ENCODE data around the gene GTSF1L.

Gene GTSF1L

GRCh38 chr20:43720007-43720406 lies 6.8 kb downstream of the GTSF1L start:
- no peak overlapping the region for H3K4me3 ChIP-seq (ENCODE audit: control insufficient read depth, low read depth, low read length)
- no peak for TF ChIP-seq CTCF (conservative IDR thresholded peaks at IDR 0.05; ENCODE audit: control insufficient read depth, insufficient read depth, low read depth, low read length)

GRCh38 chr20:43717616-43717995 lies 9.2 kb downstream of the GTSF1L start:
- H3K4me3 ChIP-seq (ENCODE audit: control insufficient read depth, low read depth, low read length) = no peak overlapping the region
- no peak for DNase-seq (ENCODE audit: low read depth)

More at GRCh38 chr20:43720007-43720406, 6.8 kb downstream of the GTSF1L start:
- DNase-seq (ENCODE audit: low read depth) = no peak

GRCh38 chr20:43716757-43717615 lies 9.8 kb downstream of the GTSF1L start:
- no peak for TF ChIP-seq CTCF (conservative IDR thresholded peaks at IDR 0.05; ENCODE audit: control insufficient read depth, insufficient read depth, low read depth, low read length)
- no peak for DNase-seq (ENCODE audit: low read depth)
- H3K4me3 ChIP-seq (ENCODE audit: control insufficient read depth, low read depth, low read length) = no peak overlapping the region

More at GRCh38 chr20:43717616-43717995, 9.2 kb downstream of the GTSF1L start:
- TF ChIP-seq CTCF (conservative IDR thresholded peaks at IDR 0.05; ENCODE audit: control insufficient read depth, insufficient read depth, low read depth, low read length) = no peak

- no peak for TF ChIP-seq CTCF (conservative IDR thresholded peaks at IDR 0.05; ENCODE audit: control insufficient read depth, insufficient read depth, low read depth, low read length)
- no peak overlapping the region for H3K4me3 ChIP-seq (ENCODE audit: control insufficient read depth, low read depth, low read length)
- DNase-seq (ENCODE audit: low read depth) = no peak
Measured at GRCh38 chr20:43716123-43716522, 10.7 kb downstream of the GTSF1L start.

- TF ChIP-seq CTCF (conservative IDR thresholded peaks at IDR 0.05; ENCODE audit: control insufficient read depth, insufficient read depth, low read depth, low read length) = no peak
- H3K4me3 ChIP-seq (ENCODE audit: control insufficient read depth, low read depth, low read length) = no peak overlapping the region
- DNase-seq (ENCODE audit: low read depth) = no peak
Measured at GRCh38 chr20:43715511-43715910, 11.3 kb downstream of the GTSF1L start.

GRCh38 chr20:43715044-43715443 lies 11.8 kb downstream of the GTSF1L start:
- H3K4me3 ChIP-seq (ENCODE audit: control insufficient read depth, low read depth, low read length) = no peak overlapping the region
- TF ChIP-seq CTCF (conservative IDR thresholded peaks at IDR 0.05; ENCODE audit: control insufficient read depth, insufficient read depth, low read depth, low read length) = no peak

More at GRCh38 chr20:43715044-43715443, 11.8 kb downstream of the GTSF1L start:
- DNase-seq (ENCODE audit: low read depth) = no peak

Measured in fibroblast of mammary gland (primary cell).